B cell (primary cell): Measurements from ENCODE around the gene ZFAND6. TPM values are rescaled to one million over a fixed set of nuclear protein-coding genes. Genes with fewer than 3 reads are reported as not detected.

Experiments used
- ATAC-seq: fragments of 200-7000 bp; cut with Tn5 transposase; one replicate; pipeline ENCODE4 v1.10.0; 2021; ENCODE audit warnings: low read depth, mild to moderate bottlenecking, moderate number of reproducible peaks, moderate library complexity
- CTCF ChIA-PET: fragments of 350-600 bp; sonication (Branson Sonifier 250); formaldehyde crosslinking; loops from one replicate; lab custom pipeline; 2021; ENCODE audit warnings: antibody characterized with exemption, inconsistent platforms; lab: Charles Lee
- POLR2A ChIA-PET: fragments of 350-600 bp; sonication (Branson Sonifier 250); formaldehyde crosslinking; loops from one replicate; lab custom pipeline; 2021; ENCODE audit warnings: antibody characterized with exemption; lab: Charles Lee
- DNase-seq: peaks from one replicate; pipeline ENCODE4 v3.0.0; 2013
- H2AFZ ChIP-seq: 2 replicates; pipeline ENCODE4 v1.6.1; 2012; ENCODE audit warnings: mild to moderate bottlenecking, low read depth, low read length; ENCODE audit not compliant: insufficient read depth, poor library complexity, severe bottlenecking
- H3K27ac ChIP-seq, 2 donors: 1 replicate in 1 of 2; 2 replicates in 1 of 2; pipeline ENCODE4 v1.5.1; 2012 to 2013; ENCODE audit warnings: low read length in 2 of 2, mild to moderate bottlenecking in 2 of 2, moderate library complexity in 1 of 2
- H3K27me3 ChIP-seq, 4 experiments: fragments of 200-600 bp in 1 of 4; sonication (generic) in 1 of 4; replicated peaks in 1 of 4; 1 replicate in 2 of 4; 2 replicates in 2 of 4; pipeline versions ENCODE4 v1.6.1 to v1.7.0; 2013 to 2016; ENCODE audit warnings: low read length in 3 of 4, mild to moderate bottlenecking in 2 of 4, mixed read lengths in 1 of 4, moderate library complexity in 1 of 4; ENCODE audit not compliant: insufficient read depth in 4 of 4, control insufficient read depth in 3 of 4; ENCODE audit errors: control extremely low read depth in 1 of 4
- H3K36me3 ChIP-seq, 2 experiments: replicated peaks in 1 of 2; 1 replicate in 1 of 2; 2 replicates in 1 of 2; pipeline versions ENCODE4 v1.6.1 to v1.7.1; 2013; ENCODE audit warnings: low read length in 1 of 2; ENCODE audit not compliant: insufficient read depth in 2 of 2, control insufficient read depth in 1 of 2; ENCODE audit errors: control extremely low read depth in 1 of 2, extremely low read depth in 1 of 2
- H3K4me1 ChIP-seq, 2 donors: fragments of 200-600 bp in 1 of 2; sonication (generic) in 1 of 2; 1 replicate in 1 of 2; 2 replicates in 1 of 2; pipeline versions ENCODE4 v1.5.1 to v1.6.1; 2013 to 2017; ENCODE audit warnings: low read length in 2 of 2; ENCODE audit not compliant: control insufficient read depth in 2 of 2, insufficient read depth in 2 of 2
- H3K4me2 ChIP-seq: replicated peaks from 2 replicates; pipeline ENCODE3; 2012; ENCODE audit warnings: mild to moderate bottlenecking, low read depth, low read length; ENCODE audit not compliant: poor library complexity, severe bottlenecking
- H3K4me3 ChIP-seq, 5 experiments: fragments of 200-600 bp in 1 of 5; sonication (generic) in 1 of 5; 1 replicate in 3 of 5; 2 replicates in 2 of 5; pipeline versions ENCODE4 v1.5.1 to v1.7.0; 2011 to 2016; ENCODE audit warnings: low read length in 4 of 5, mild to moderate bottlenecking in 4 of 5, low read depth in 2 of 5, control low read depth in 1 of 5, moderate library complexity in 1 of 5; ENCODE audit not compliant: insufficient read depth in 1 of 5; ENCODE audit errors: control extremely low read depth in 1 of 5, extremely low read depth in 1 of 5
- H3K79me2 ChIP-seq: fragments of 200-600 bp; sonication (generic); one replicate; pipeline ENCODE4 v1.6.0; 2016; ENCODE audit warnings: low read length; ENCODE audit not compliant: control insufficient read depth, insufficient read depth
- H3K9ac ChIP-seq: fragments of 200-600 bp; sonication (generic); 2 replicates; pipeline ENCODE4 v1.6.1; 2017; ENCODE audit warnings: mild to moderate bottlenecking, low read length, moderate library complexity
- H3K9me3 ChIP-seq, 3 donors: one replicate each; pipeline versions ENCODE4 v1.6.1 to v1.7.1; 2013; ENCODE audit warnings: low read length in 2 of 3; ENCODE audit not compliant: control insufficient read depth in 2 of 3, insufficient read depth in 1 of 3; ENCODE audit errors: control extremely low read depth in 1 of 3
- H4K20me1 ChIP-seq: 2 replicates; pipeline ENCODE4 v1.6.0; 2012; ENCODE audit warnings: mild to moderate bottlenecking, low read length; ENCODE audit not compliant: insufficient read depth, control insufficient read depth, poor library complexity, severe bottlenecking
- H3K27ac Mint-ChIP-seq: one replicate; pipeline ENCODE4 v1.8.0; 2021; ENCODE audit warnings: mixed read lengths
- H3K27me3 Mint-ChIP-seq: one replicate; pipeline ENCODE4 v1.8.0; 2021; ENCODE audit warnings: mixed read lengths
- H3K4me1 Mint-ChIP-seq: one replicate; pipeline ENCODE4 v1.8.0; 2021; ENCODE audit warnings: mixed read lengths
- H3K4me3 Mint-ChIP-seq: one replicate; pipeline ENCODE4 v1.8.0; 2021; ENCODE audit warnings: mixed read lengths
- H3K9me3 Mint-ChIP-seq: one replicate; pipeline ENCODE4 v1.8.0; 2022; ENCODE audit warnings: mixed read lengths; ENCODE audit not compliant: insufficient read depth
- CTCF ChIP-seq: fragments of 200-600 bp; IDR thresholded peaks from one replicate; pipeline ENCODE4 v1.8.0; 2022; ENCODE audit warnings: antibody characterized with exemption, mild to moderate bottlenecking
- EZH2 ChIP-seq: IDR thresholded peaks from 2 replicates; pipeline ENCODE4 v1.6.1; 2012; ENCODE audit warnings: borderline replicate concordance, low read depth, mild to moderate bottlenecking, moderate library complexity, low read length; ENCODE audit not compliant: insufficient read depth, poor library complexity, severe bottlenecking
- WGBS: methylation state at CpG from one replicate; pipeline ENCODE4 v1.1.5; 2013; ENCODE audit warnings: missing lambda C conversion rate; ENCODE audit not compliant: insufficient coverage; 5-methylcytosine and 5-hydroxymethylcytosine counted together
- intact Hi-C: fragments of 100-400 bp; cut with micrococcal nuclease; formaldehyde crosslinking; loops from one replicate; pipeline ENCODE4 v1.10.0; 2022
- polyA plus RNA-seq: library from polyadenylated mRNA; depleted of rRNA; stranded (reverse); fragments of >200 nt; gene quantifications from 2 replicates; pipeline ENCODE4 v1.2.3, GENCODE V29; 2012
- total RNA-seq, 2 donors: library from RNA; stranded (reverse); fragments of 120-200 nt in 1 of 2; gene quantifications; 1 replicate in 1 of 2; 2 replicates in 1 of 2; pipeline versions ENCODE4 v1.2.3 to v1.2.4, GENCODE V29; 2013 to 2022

ZFAND6 gene
- total and polyA plus RNA-seq, 2 donors (not counting 1 experiment from before 2014, with no cell fraction given) = 60.6 to 144 TPM

GRCh38 chr15:80136854-80137253 lies 77.4 kb downstream of the ZFAND6 start:
- Histone ChIP-seq H3K9me3 (no peaks in the 10 kb centered on the region), H3K27ac (no peak overlapping the region), H3K4me2 (no peak overlapping the region), H3K4me1 (no peaks in the 10 kb centered on the region), H3K9ac (no peak overlapping the region), H3K36me3 (peaks cover 0 to 33% of the 10 kb centered on the region in 2 experiments), H3K79me2 (no peaks in the 10 kb centered on the region), H2AFZ (no peak overlapping the region), H4K20me1 (no peaks in the 10 kb centered on the region), H3K4me3 (no peak overlapping the region), H3K27me3 (no peaks in the 10 kb centered on the region)
- POLR2A ChIA-PET = no interaction called here
- no CpG with 5 or more reads among the region's 3 CpGs for WGBS
- H3K4me1 Mint-ChIP-seq = no peaks in the 10 kb centered on the region
- TF ChIP-seq EZH2 = no peak
- no peak for TF ChIP-seq CTCF
- no peaks in the 10 kb centered on the region for H3K27me3 Mint-ChIP-seq
- no peak overlapping the region for H3K4me3 Mint-ChIP-seq
- H3K27ac Mint-ChIP-seq = no peak overlapping the region
- DNase-seq (no peak), ATAC-seq (no peak)
- no peaks in the 10 kb centered on the region for H3K9me3 Mint-ChIP-seq
- CTCF ChIA-PET = no interaction called here
- intact Hi-C loops = no loop called here

- TF ChIP-seq EZH2 = no peak
- TF ChIP-seq CTCF = no peak
- Histone ChIP-seq H3K4me1 (no peaks in the 10 kb centered on the region), H3K4me3 (no peak overlapping the region), H4K20me1 (no peaks in the 10 kb centered on the region), H3K27ac (no peak overlapping the region), H3K4me2 (no peak overlapping the region), H3K79me2 (no peaks in the 10 kb centered on the region), H2AFZ (no peak overlapping the region), H3K27me3 (no peaks in the 10 kb centered on the region), H3K36me3 (peaks cover 0 to 27% of the 10 kb centered on the region in 2 experiments), H3K9me3 (no peaks in the 10 kb centered on the region), H3K9ac (no peak overlapping the region)
- ChIA-PET CTCF (no interaction called here), POLR2A (no interaction called here)
- Mint-ChIP-seq H3K9me3 (no peaks in the 10 kb centered on the region), H3K27me3 (no peaks in the 10 kb centered on the region), H3K4me3 (no peak overlapping the region), H3K27ac (no peak overlapping the region), H3K4me1 (no peaks in the 10 kb centered on the region)
- intact Hi-C loops = no loop called here
- ATAC-seq = no peak
- DNase-seq = no peak
- no CpG with 5 or more reads among the region's 3 CpGs for whole genome bisulfite sequencing
These were observed 79.5 kb downstream of the ZFAND6 start for GRCh38 chr15:80138961-80139360.
